Trophoblast cell (in vitro differentiated cells and primary cell): ENCODE data around the gene CDK6.
A peak's percentile ranks its signal among the peaks of the same experiment; 100 is the strongest.

Source experiments
- DNase-seq, 2 donors: peaks; one replicate each; pipeline ENCODE4 v3.0.0-alpha.2; 2016
- H2AFZ ChIP-seq: 2 replicates; pipeline ENCODE4 v1.6.1; 2013; ENCODE audit warnings: low read length, moderate library complexity, mild to moderate bottlenecking; ENCODE audit not compliant: insufficient read depth, poor library complexity
- H2AK5ac ChIP-seq: 2 replicates; pipeline ENCODE4 v1.6.1; 2013; ENCODE audit warnings: mild to moderate bottlenecking, low read length
- H2BK120ac ChIP-seq: 2 replicates; pipeline ENCODE4 v1.6.1; 2013; ENCODE audit warnings: low read length, mild to moderate bottlenecking, moderate library complexity; ENCODE audit not compliant: insufficient read depth, poor library complexity
- H2BK12ac ChIP-seq: 2 replicates; pipeline ENCODE4 v1.6.1; 2013; ENCODE audit warnings: mild to moderate bottlenecking, low read length, moderate library complexity
- H2BK5ac ChIP-seq: 2 replicates; pipeline ENCODE4 v1.6.1; 2013; ENCODE audit warnings: low read length, low read depth, moderate library complexity, mild to moderate bottlenecking; ENCODE audit not compliant: poor library complexity
- H3K14ac ChIP-seq: 2 replicates; pipeline ENCODE4 v1.6.1; 2013; ENCODE audit warnings: mild to moderate bottlenecking, low read length
- H3K18ac ChIP-seq: 2 replicates; pipeline ENCODE4 v1.6.1; 2013; ENCODE audit warnings: mild to moderate bottlenecking, low read length
- H3K23ac ChIP-seq: 2 replicates; pipeline ENCODE4 v1.6.1; 2013; ENCODE audit warnings: low read length
- H3K27ac ChIP-seq: 2 replicates; pipeline ENCODE4 v1.5.1; 2013; ENCODE audit warnings: low read depth, mild to moderate bottlenecking, inconsistent platforms, low read length, moderate library complexity
- H3K27me3 ChIP-seq: 2 replicates; pipeline ENCODE4 v1.6.1; 2013; ENCODE audit warnings: inconsistent platforms, mild to moderate bottlenecking, low read length, moderate library complexity; ENCODE audit not compliant: insufficient read depth
- H3K36me3 ChIP-seq, 2 experiments: 1 replicate in 1 of 2; 2 replicates in 1 of 2; pipeline ENCODE4 v1.6.1; 2013; ENCODE audit warnings: low read length in 2 of 2, mild to moderate bottlenecking in 2 of 2, moderate library complexity in 1 of 2; ENCODE audit not compliant: insufficient read depth in 2 of 2, control insufficient read depth in 1 of 2
- H3K4ac ChIP-seq: 2 replicates; pipeline ENCODE4 v1.6.1; 2013; ENCODE audit warnings: low read depth, mild to moderate bottlenecking, low read length, moderate library complexity
- H3K4me1 ChIP-seq, 2 experiments: 1 replicate in 1 of 2; 2 replicates in 1 of 2; pipeline ENCODE4 v1.6.1; 2013; ENCODE audit warnings: low read length in 2 of 2, mild to moderate bottlenecking in 2 of 2, moderate library complexity in 1 of 2; ENCODE audit not compliant: insufficient read depth in 2 of 2, control insufficient read depth in 1 of 2
- H3K4me2 ChIP-seq: 2 replicates; pipeline ENCODE4 v1.6.1; 2013; ENCODE audit warnings: inconsistent platforms, mild to moderate bottlenecking, low read length, moderate library complexity
- H3K4me3 ChIP-seq: 2 replicates; pipeline ENCODE4 v1.5.1; 2013; ENCODE audit warnings: mild to moderate bottlenecking, low read depth, low read length, inconsistent platforms
- H3K79me1 ChIP-seq: one replicate; pipeline ENCODE4 v1.6.1; 2013; ENCODE audit warnings: low read length
- H3K79me2 ChIP-seq: 2 replicates; pipeline ENCODE4 v1.6.1; 2013; ENCODE audit warnings: low read length, mild to moderate bottlenecking; ENCODE audit not compliant: control insufficient read depth, insufficient read depth, poor library complexity
- H3K9ac ChIP-seq: 2 replicates; pipeline ENCODE4 v1.6.1; 2013; ENCODE audit warnings: mild to moderate bottlenecking, low read length
- H3K9me3 ChIP-seq: 2 replicates; pipeline ENCODE4 v1.6.1; 2013; ENCODE audit warnings: low read depth, mild to moderate bottlenecking, control low read depth, inconsistent platforms, low read length; ENCODE audit not compliant: insufficient read depth
- H4K12ac ChIP-seq: 2 replicates; pipeline ENCODE4 v1.6.1; 2013; ENCODE audit warnings: low read depth, mild to moderate bottlenecking, low read length, moderate library complexity
- H4K8ac ChIP-seq: 2 replicates; pipeline ENCODE4 v1.6.1; 2013; ENCODE audit warnings: low read depth, mild to moderate bottlenecking, low read length, moderate library complexity
- H4K91ac ChIP-seq: one replicate; pipeline ENCODE4 v1.6.1; 2013; ENCODE audit warnings: low read depth, mild to moderate bottlenecking, low read length, moderate library complexity
- WGBS: extraction: QIAGEN DNeasy Blood & Tissue Kit; methylation state at CpG from one replicate; pipeline ENCODE4 v1.1.7; 2013; ENCODE audit warnings: missing lambda C conversion rate; ENCODE audit not compliant: insufficient read length, insufficient coverage; ENCODE audit errors: extremely low coverage; 5-methylcytosine and 5-hydroxymethylcytosine counted together

Gene CDK6

GRCh38 chr7:92656121-92656520 is 180.3 kb downstream of the CDK6 start:
- Histone ChIP-seq H3K27me3 (no peaks in the 10 kb centered on the region), H3K4ac (no peak overlapping the region), H2AK5ac (no peak overlapping the region), H3K9ac (no peak overlapping the region), H3K9me3 (no peaks in the 10 kb centered on the region), H3K79me2 (no peaks in the 10 kb centered on the region), H2BK5ac (no peak overlapping the region), H2BK120ac (no peak overlapping the region), H4K91ac (no peak overlapping the region), H3K4me1 (peaks cover 0 to 8% of the 10 kb centered on the region in 2 experiments), H3K4me2 (no peak overlapping the region), H2BK12ac (no peak overlapping the region), H3K79me1 (no peaks in the 10 kb centered on the region), H2AFZ (no peak overlapping the region), H3K18ac (no peak overlapping the region), H3K14ac (no peak overlapping the region), H3K23ac (no peak overlapping the region), H4K8ac (no peak overlapping the region), H3K4me3 (no peak overlapping the region), H3K27ac (no peak overlapping the region), H4K12ac (no peak overlapping the region), H3K36me3 (peaks cover 0 to 3% of the 10 kb centered on the region in 2 experiments)
- 100% methylated on average over 1 of the region's 4 CpGs for WGBS
- DNase-seq = no peak

- no peak overlapping the region for H2BK120ac ChIP-seq
- no peaks in the 10 kb centered on the region for H3K9me3 ChIP-seq
- no peak for DNase-seq
- H3K9ac ChIP-seq = no peak overlapping the region
- no peak overlapping the region for H4K12ac ChIP-seq
- WGBS = no CpG with 5 or more reads among the region's 1 CpG
- H4K8ac ChIP-seq = no peak overlapping the region
- no peak overlapping the region for H2BK5ac ChIP-seq
- H2AK5ac ChIP-seq = no peak overlapping the region
- H2BK12ac ChIP-seq = no peak overlapping the region
- no peak overlapping the region for H3K4ac ChIP-seq
- no peak overlapping the region for H3K4me2 ChIP-seq
- no peak overlapping the region for H4K91ac ChIP-seq
- no peak overlapping the region for H3K14ac ChIP-seq
- no peak overlapping the region for H3K18ac ChIP-seq
- no peak overlapping the region for H3K27ac ChIP-seq
- peaks cover 0 to 3% of the 10 kb centered on the region in 2 experiments for H3K36me3 ChIP-seq
- H3K4me3 ChIP-seq = no peak overlapping the region
- H3K4me1 ChIP-seq = peaks cover 0 to 8% of the 10 kb centered on the region in 2 experiments
- no peaks in the 10 kb centered on the region for H3K79me1 ChIP-seq
- no peak overlapping the region for H2AFZ ChIP-seq
- H3K23ac ChIP-seq = no peak overlapping the region
- H3K27me3 ChIP-seq = no peaks in the 10 kb centered on the region
- no peaks in the 10 kb centered on the region for H3K79me2 ChIP-seq
These were observed 181.0 kb downstream of the CDK6 start for GRCh38 chr7:92655346-92655884.

- Histone ChIP-seq H3K4ac (no peak overlapping the region), H3K9ac (no peak overlapping the region), H3K27me3 (no peaks in the 10 kb centered on the region), H3K79me2 (no peaks in the 10 kb centered on the region), H3K4me2 (peak overlapping the region; percentile 2), H2AK5ac (no peak overlapping the region), H2BK12ac (no peak overlapping the region), H3K9me3 (no peaks in the 10 kb centered on the region), H3K27ac (no peak overlapping the region), H3K79me1 (no peaks in the 10 kb centered on the region), H3K18ac (no peak overlapping the region), H3K14ac (no peak overlapping the region), H3K4me1 (peaks cover 0 to 8% of the 10 kb centered on the region in 2 experiments), H2BK5ac (no peak overlapping the region), H4K8ac (no peak overlapping the region), H3K4me3 (no peak overlapping the region), H2BK120ac (no peak overlapping the region), H3K23ac (no peak overlapping the region), H4K91ac (no peak overlapping the region), H4K12ac (no peak overlapping the region), H3K36me3 (no peaks in the 10 kb centered on the region), H2AFZ (no peak overlapping the region)
- WGBS = no CpG with 5 or more reads among the region's 4 CpGs
- peak; percentile 79 to 93 for DNase-seq
These were observed 183.2 kb downstream of the CDK6 start for GRCh38 chr7:92653136-92653535.

GRCh38 chr7:92652536-92652935 is 183.8 kb downstream of the CDK6 start:
- Histone ChIP-seq H3K79me1 (no peaks in the 10 kb centered on the region), H3K4me2 (no peak overlapping the region), H3K9me3 (no peaks in the 10 kb centered on the region), H3K36me3 (no peaks in the 10 kb centered on the region), H4K8ac (no peak overlapping the region), H2BK12ac (no peak overlapping the region), H3K27me3 (no peaks in the 10 kb centered on the region), H3K18ac (no peak overlapping the region), H3K4me1 (peaks cover 0 to 8% of the 10 kb centered on the region in 2 experiments), H2AFZ (no peak overlapping the region), H2BK120ac (no peak overlapping the region), H2BK5ac (no peak overlapping the region), H2AK5ac (no peak overlapping the region), H3K27ac (peak overlapping the region; percentile 13), H3K14ac (no peak overlapping the region), H3K79me2 (no peaks in the 10 kb centered on the region), H4K12ac (no peak overlapping the region), H3K9ac (no peak overlapping the region), H3K4me3 (no peak overlapping the region), H4K91ac (no peak overlapping the region), H3K4ac (no peak overlapping the region), H3K23ac (no peak overlapping the region)
- WGBS = no CpG with 5 or more reads among the region's 2 CpGs
- peak; percentile 41 to 82 for DNase-seq
